GM23338 (cell line): ENCODE measurements around the gene THSD7A. TPM values are rescaled to one million over a fixed set of nuclear protein-coding genes. Genes with fewer than 3 reads are reported as not detected.

Experiments
- ATAC-seq: fragments of 200-7000 bp; cut with Tn5 transposase; 3 replicates; pipeline ENCODE4 v1.9.1; 2020
- DNase-seq: peaks from one replicate; pipeline ENCODE4 v3.0.0-alpha.2; 2015; ENCODE audit warnings: low spot score
- H2AFZ ChIP-seq: fragments of 200-600 bp; sonication (generic); 2 replicates; pipeline ENCODE4 v1.8.0; 2016; ENCODE audit warnings: antibody characterized with exemption, mild to moderate bottlenecking, moderate library complexity
- H3F3A ChIP-seq: fragments of 200-600 bp; sonication (generic); replicated peaks from 2 replicates; pipeline ENCODE4 v1.8.0; 2017; ENCODE audit warnings: antibody characterized with exemption, mixed run types, low read depth
- H3K27ac ChIP-seq: fragments of 200-600 bp; sonication (generic); 2 replicates; pipeline ENCODE4 v1.6.1; 2016; ENCODE audit warnings: low read depth
- H3K27me3 ChIP-seq: fragments of 200-600 bp; sonication (generic); 2 replicates; pipeline ENCODE4 v1.8.0; 2016; ENCODE audit warnings: mild to moderate bottlenecking, mixed run types, moderate library complexity; ENCODE audit not compliant: insufficient read depth
- H3K36me3 ChIP-seq: fragments of 200-600 bp; sonication (generic); 2 replicates; pipeline ENCODE4 v1.8.0; 2016; ENCODE audit warnings: mild to moderate bottlenecking; ENCODE audit not compliant: insufficient read depth
- H3K4me1 ChIP-seq: fragments of 200-600 bp; sonication (generic); 2 replicates; pipeline ENCODE4 v1.8.0; 2016; ENCODE audit warnings: mild to moderate bottlenecking, moderate library complexity; ENCODE audit not compliant: insufficient read depth
- H3K4me2 ChIP-seq: fragments of 200-600 bp; sonication (generic); 2 replicates; pipeline ENCODE4 v1.7.1; 2017; ENCODE audit warnings: mixed run types
- H3K4me3 ChIP-seq: fragments of 200-600 bp; sonication (generic); 2 replicates; pipeline ENCODE4 v1.6.1; 2016; ENCODE audit warnings: mixed run types
- H3K79me2 ChIP-seq: fragments of 200-600 bp; sonication (generic); replicated peaks from 2 replicates; pipeline ENCODE4 v1.8.0; 2017; ENCODE audit warnings: mild to moderate bottlenecking; ENCODE audit not compliant: insufficient read depth
- H3K9me2 ChIP-seq: fragments of 200-600 bp; sonication (generic); 2 replicates; pipeline ENCODE4 v1.8.0; 2017; ENCODE audit not compliant: insufficient read depth
- H4K20me1 ChIP-seq: fragments of 200-600 bp; sonication (generic); replicated peaks from 2 replicates; pipeline ENCODE4 v1.8.0; 2017; ENCODE audit warnings: mild to moderate bottlenecking; ENCODE audit not compliant: insufficient read depth
- H3K27ac Mint-ChIP-seq: 2 replicates; pipeline ENCODE4 v1.8.0; 2020; ENCODE audit warnings: inconsistent platforms, mild to moderate bottlenecking, moderate library complexity, mixed read lengths
- H3K27me3 Mint-ChIP-seq: 3 replicates; pipeline ENCODE4 v1.8.0; 2022; ENCODE audit warnings: low read depth, mild to moderate bottlenecking, moderate library complexity, mixed read lengths, inconsistent platforms; ENCODE audit not compliant: insufficient read depth, poor library complexity
- H3K36me3 Mint-ChIP-seq: 3 replicates; pipeline ENCODE4 v1.8.0; 2021; ENCODE audit warnings: low read depth, mild to moderate bottlenecking, inconsistent platforms, moderate library complexity, mixed read lengths
- H3K4me1 Mint-ChIP-seq: 3 replicates; pipeline ENCODE4 v1.8.0; 2020; ENCODE audit warnings: mild to moderate bottlenecking, inconsistent platforms, mixed read lengths
- H3K4me3 Mint-ChIP-seq: 3 replicates; pipeline ENCODE4 v1.8.0; 2021; ENCODE audit warnings: moderate library complexity, mild to moderate bottlenecking, inconsistent platforms, mixed read lengths
- H3K9me3 Mint-ChIP-seq: 3 replicates; pipeline ENCODE4 v1.8.0; 2020; ENCODE audit warnings: moderate library complexity, mild to moderate bottlenecking, inconsistent platforms, mixed read lengths
- CREB1 ChIP-seq: fragments of 250-450 bp; sonication (Bioruptor Pico); IDR thresholded peaks from 2 replicates; pipeline ENCODE4 v1.5.0; 2020; ENCODE audit warnings: low read depth, mild to moderate bottlenecking, moderate library complexity
- ETS1 ChIP-seq: IDR thresholded peaks from 2 replicates; pipeline ENCODE4 v1.6.1; 2016; ENCODE audit warnings: antibody characterized with exemption
- EZH2 ChIP-seq: fragments of 200-600 bp; sonication (generic); IDR thresholded peaks from one replicate; pipeline ENCODE4 v1.8.0; 2017; ENCODE audit warnings: antibody characterized with exemption, mild to moderate bottlenecking, low read depth; ENCODE audit not compliant: unreplicated experiment
- EZH2phosphoT487 ChIP-seq: fragments of 200-600 bp; sonication (generic); IDR thresholded peaks from one replicate; pipeline ENCODE4 v1.8.1; 2018; ENCODE audit warnings: antibody characterized with exemption; ENCODE audit not compliant: unreplicated experiment
- JUNB ChIP-seq: IDR thresholded peaks from one replicate; pipeline ENCODE4 v1.6.1; 2016; ENCODE audit warnings: antibody characterized with exemption; ENCODE audit not compliant: unreplicated experiment
- NANOG ChIP-seq: IDR thresholded peaks from 2 replicates; pipeline ENCODE4 v1.6.1; 2016; ENCODE audit warnings: antibody characterized with exemption, borderline replicate concordance
- POLR2AphosphoS5 ChIP-seq: IDR thresholded peaks from 2 replicates; pipeline ENCODE4 v1.6.1; 2016; ENCODE audit warnings: antibody characterized with exemption, low read depth
- REST ChIP-seq: IDR thresholded peaks from one replicate; pipeline ENCODE4 v1.6.1; 2018; ENCODE audit warnings: antibody characterized with exemption; ENCODE audit not compliant: unreplicated experiment
- ZNF114 ChIP-seq: fragments of 250-450 bp; sonication (Bioruptor Pico); IDR thresholded peaks from 2 replicates; pipeline ENCODE4 v1.5.0; 2020; ENCODE audit warnings: mild to moderate bottlenecking, moderate library complexity
- ZNF331 ChIP-seq: fragments of 250-450 bp; sonication (Bioruptor Pico); IDR thresholded peaks from 2 replicates; pipeline ENCODE4 v1.5.0; 2020; ENCODE audit warnings: low read depth, mild to moderate bottlenecking, moderate library complexity
- polyA plus RNA-seq: library from polyadenylated mRNA; unstranded; fragments of >200 nt; fragmentation: Nextera tagmentation; extraction: Ambion mirVana; gene quantifications from 2 replicates; pipeline ENCODE4 v1.2.1, GENCODE V29; 2016
- total RNA-seq: library from RNA; depleted of rRNA; stranded (reverse); fragments of >200 nt; shearing (Covaris generic); gene quantifications from 2 replicates; pipeline ENCODE4 v1.2.3, GENCODE V29; 2014

THSD7A gene
- total and polyA plus RNA-seq, 2 experiments from 2014 or later = 1.3 to 2.1 TPM

GRCh38 chr7:11424006-11424405 is 408.0 kb downstream of the THSD7A start:
- Mint-ChIP-seq H3K27me3 (peaks cover 5% of the 10 kb centered on the region), H3K27ac (no peak overlapping the region), H3K4me3 (no peak overlapping the region), H3K9me3 (peaks cover 27% of the 10 kb centered on the region), H3K4me1 (peaks cover 9% of the 10 kb centered on the region; the same call in 2 of the 3 replicates), H3K36me3 (peaks cover 27% of the 10 kb centered on the region)
- H3K4me3 ChIP-seq = no peak overlapping the region
- H3K36me3 ChIP-seq = peaks cover 14% of the 10 kb centered on the region
- no peak overlapping the region for H3K27ac ChIP-seq
- H3K79me2 ChIP-seq = no peaks in the 10 kb centered on the region
- DNase-seq = no peak
- H4K20me1 ChIP-seq = no peaks in the 10 kb centered on the region
- ATAC-seq = no peak
- no peak overlapping the region for H2AFZ ChIP-seq
- H3K4me2 ChIP-seq = no peak overlapping the region
- H3K9me2 ChIP-seq = no peaks in the 10 kb centered on the region
- no peaks in the 10 kb centered on the region for H3K4me1 ChIP-seq
- TF ChIP-seq ETS1 (no peak), NANOG (no peak), CREB1 (CRISPR knock-in tag) (no peak), POLR2AphosphoS5 (no peak), ZNF114 (CRISPR knock-in tag) (no peak)
- H3F3A ChIP-seq = no peaks in the 10 kb centered on the region
- no peaks in the 10 kb centered on the region for H3K27me3 ChIP-seq

- Histone ChIP-seq H3K4me2 (no peak overlapping the region), H3F3A (no peaks in the 10 kb centered on the region), H3K9me2 (no peaks in the 10 kb centered on the region), H3K27me3 (no peaks in the 10 kb centered on the region), H3K36me3 (peaks cover 14% of the 10 kb centered on the region), H3K4me1 (peaks cover 21% of the 10 kb centered on the region), H3K79me2 (no peaks in the 10 kb centered on the region), H2AFZ (no peak overlapping the region), H3K4me3 (no peak overlapping the region), H4K20me1 (no peaks in the 10 kb centered on the region), H3K27ac (no peak overlapping the region)
- no peak for ATAC-seq
- Mint-ChIP-seq H3K27me3 (peaks cover 5% of the 10 kb centered on the region), H3K4me3 (no peak overlapping the region), H3K27ac (no peak overlapping the region), H3K36me3 (peaks cover 27% of the 10 kb centered on the region), H3K4me1 (peaks cover 17% of the 10 kb centered on the region), H3K9me3 (peaks cover 27% of the 10 kb centered on the region)
- TF ChIP-seq ETS1 (no peak), EZH2 (no peak), NANOG (no peak), REST (no peak), CREB1 (CRISPR knock-in tag) (no peak), JUNB (no peak), POLR2AphosphoS5 (no peak), EZH2phosphoT487 (no peak), ZNF331 (CRISPR knock-in tag) (no peak), ZNF114 (CRISPR knock-in tag) (no peak)
- no peak for DNase-seq
These were observed 411.9 kb downstream of the THSD7A start for GRCh38 chr7:11420049-11420448.
